SKM-1 (cell line): ENCODE data around the gene PPP1R8.

ENCODE experiments used
- DNase-seq: peaks from one replicate; lab custom pipeline; 2025; ENCODE audit not compliant: unreplicated experiment; lab: John Stamatoyannopoulos, UW

The PPP1R8 gene

GRCh38 chr1:27889506-27889905 is 58.9 kb downstream of the PPP1R8 start:
- DNase-seq = no peak

- DNase-seq = no peak
Measured at GRCh38 chr1:27891196-27891889, 60.8 kb downstream of the PPP1R8 start.

- DNase-seq = no peak
Measured at GRCh38 chr1:27894521-27894920, 63.9 kb downstream of the PPP1R8 start.
